Activated CD4-positive, alpha-beta T cell treated with anti-CD3 and anti-CD28 coated beads for 24 hours (primary cell): Measurements from ENCODE around the gene DENND6B.
"Not testable (repeated sequence)": the region's sequence is repeated elsewhere in the genome, so short reads cannot be mapped to it uniquely, and the experiment has no call there.

ENCODE experiments used
- DNase-seq, 2 donors: peaks; one replicate each; pipeline ENCODE4 v3.0.0-alpha.2; 2020; ENCODE audit warnings: low read depth in 2 of 2

DENND6B gene, protein sequence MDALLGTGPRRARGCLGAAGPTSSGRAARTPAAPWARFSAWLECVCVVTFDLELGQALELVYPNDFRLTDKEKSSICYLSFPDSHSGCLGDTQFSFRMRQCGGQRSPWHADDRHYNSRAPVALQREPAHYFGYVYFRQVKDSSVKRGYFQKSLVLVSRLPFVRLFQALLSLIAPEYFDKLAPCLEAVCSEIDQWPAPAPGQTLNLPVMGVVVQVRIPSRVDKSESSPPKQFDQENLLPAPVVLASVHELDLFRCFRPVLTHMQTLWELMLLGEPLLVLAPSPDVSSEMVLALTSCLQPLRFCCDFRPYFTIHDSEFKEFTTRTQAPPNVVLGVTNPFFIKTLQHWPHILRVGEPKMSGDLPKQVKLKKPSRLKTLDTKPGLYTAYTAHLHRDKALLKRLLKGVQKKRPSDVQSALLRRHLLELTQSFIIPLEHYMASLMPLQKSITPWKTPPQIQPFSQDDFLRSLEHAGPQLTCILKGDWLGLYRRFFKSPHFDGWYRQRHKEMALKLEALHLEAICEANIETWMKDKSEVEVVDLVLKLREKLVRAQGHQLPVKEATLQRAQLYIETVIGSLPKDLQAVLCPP

DNA sequence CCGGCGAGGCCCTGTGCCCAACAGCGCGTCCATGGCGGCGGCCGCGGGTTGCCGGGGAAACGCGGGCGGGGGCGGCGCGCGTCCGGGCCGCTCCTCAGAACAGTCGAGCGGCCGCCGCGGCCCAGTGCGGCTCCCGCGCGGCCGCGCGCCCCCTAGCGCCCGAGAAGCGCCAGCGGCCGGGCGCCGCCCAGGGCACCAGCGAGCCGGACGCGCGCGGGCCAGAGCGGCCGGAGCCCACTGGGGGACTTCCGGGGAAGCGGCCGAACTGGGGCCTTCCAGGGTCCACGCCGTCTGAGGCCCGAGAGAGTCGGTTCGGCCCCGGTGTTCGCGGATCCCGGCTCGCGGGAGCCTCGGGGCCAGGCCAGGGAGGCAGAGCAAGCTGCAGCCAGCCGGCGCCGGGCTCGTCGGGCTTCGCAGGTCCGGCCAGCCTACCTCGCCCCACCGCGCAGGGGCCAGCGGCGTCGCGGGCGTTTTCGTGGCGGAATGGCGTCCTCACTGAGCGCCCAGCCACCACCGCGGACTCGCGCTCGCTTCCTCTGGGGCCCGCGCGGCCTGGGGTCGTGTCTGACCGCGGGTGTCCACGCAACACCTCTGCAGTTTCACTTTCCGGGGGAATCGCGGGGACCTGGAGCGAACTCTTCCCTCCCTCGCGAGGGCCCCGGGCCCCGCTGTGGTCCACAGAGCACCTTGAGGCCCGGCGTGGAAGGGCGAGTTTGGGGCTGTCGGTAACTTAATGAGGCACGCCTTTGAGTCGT, at the start of gene DENND6B:
Gene DENND6B, minus strand, starts transcription at position 57 of the 755 bp plus-strand sequence. Its CDS starts 24 bp downstream, at position 33.
- peak; percentile 56 to 60 for DNase-seq

DNA sequence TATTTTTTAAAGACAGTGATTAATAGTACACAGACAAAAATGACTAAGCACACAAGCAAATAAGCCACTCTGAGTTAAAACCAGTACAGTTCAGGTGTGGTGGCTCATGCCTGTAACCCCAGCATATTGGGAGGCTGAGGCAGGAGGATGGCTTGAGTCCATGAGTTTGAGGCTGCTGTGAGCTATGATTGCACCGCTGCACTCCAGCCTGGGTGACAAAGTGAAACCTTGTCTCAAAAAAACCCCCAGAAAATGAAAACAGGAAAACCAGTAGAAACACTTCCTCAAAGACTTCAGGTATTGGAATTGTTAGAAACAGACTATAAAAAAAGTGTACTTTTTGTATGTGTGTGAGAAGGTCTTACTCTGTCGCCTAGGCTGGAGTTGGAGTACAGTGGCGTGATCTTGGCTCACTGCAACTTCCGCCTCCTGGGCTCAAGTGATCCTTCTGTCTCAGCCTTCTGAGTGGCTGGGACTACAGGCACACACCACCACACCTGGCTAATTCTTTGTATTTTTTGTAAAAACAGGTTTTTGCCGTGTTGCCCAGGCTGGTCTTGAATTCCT, 49.4 kb upstream of the DENND6B start:
- DNase-seq: no peak

DNA sequence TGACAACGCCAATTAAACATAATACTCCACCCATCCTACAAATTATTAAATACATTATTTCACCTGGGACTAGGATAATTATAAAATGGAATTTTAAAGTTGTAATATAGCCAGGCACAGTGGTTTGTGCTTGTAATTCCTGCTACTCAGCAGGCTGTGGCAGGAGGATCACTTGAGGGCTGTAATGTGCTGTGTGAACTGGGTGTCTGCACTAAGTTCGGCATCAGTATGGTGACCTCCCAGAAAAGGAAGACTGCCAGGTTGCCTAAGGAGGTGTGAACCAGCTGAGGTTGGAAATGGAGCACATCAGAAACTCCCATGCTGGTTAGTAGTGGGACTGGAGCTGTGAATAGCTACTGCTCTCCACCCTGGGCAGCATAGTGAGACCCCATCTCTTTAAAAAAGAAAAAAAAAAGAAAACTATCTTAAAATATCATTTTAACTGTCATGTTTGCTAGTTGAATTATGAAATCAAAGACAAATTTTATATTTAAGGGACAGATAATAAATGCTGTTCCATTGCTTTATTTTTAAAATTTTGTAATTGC, 44.4 kb upstream of the DENND6B start:
- no peak for DNase-seq

DNA sequence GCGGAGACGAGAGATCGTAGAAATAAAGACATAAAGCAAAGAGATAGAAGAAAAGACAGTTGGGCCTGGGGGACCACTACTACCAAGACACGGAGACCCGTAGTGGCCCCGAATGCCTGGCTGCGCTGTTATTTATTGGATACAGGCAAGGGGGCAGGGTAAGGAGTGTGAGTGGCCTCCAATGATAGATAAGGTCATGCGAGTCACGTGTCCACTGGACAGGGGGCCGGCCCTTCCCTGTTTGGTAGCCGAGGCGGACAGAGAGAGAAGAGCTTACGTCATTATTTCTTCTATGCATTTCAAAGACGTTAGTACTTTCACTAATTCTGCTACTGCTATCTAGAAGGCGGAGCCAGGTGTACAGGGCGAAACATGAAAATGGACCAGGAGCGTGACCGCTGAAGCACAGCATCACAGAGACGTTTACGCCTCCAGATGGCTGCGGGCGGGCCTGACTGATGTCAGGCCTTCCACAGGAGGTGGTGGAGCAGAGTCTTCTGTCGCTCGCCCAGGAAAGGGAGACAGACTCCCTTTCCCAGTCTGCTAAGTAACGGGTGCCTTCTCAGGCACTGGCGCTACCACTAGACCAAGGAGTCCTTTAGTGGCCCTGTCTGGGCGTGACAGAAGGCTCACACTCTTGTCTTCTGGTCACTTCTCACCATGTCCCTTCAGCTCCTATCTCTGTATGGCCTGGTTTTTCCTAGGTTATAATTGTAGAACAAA, 41.1 kb upstream of the DENND6B start:
- no peak for DNase-seq

DNA sequence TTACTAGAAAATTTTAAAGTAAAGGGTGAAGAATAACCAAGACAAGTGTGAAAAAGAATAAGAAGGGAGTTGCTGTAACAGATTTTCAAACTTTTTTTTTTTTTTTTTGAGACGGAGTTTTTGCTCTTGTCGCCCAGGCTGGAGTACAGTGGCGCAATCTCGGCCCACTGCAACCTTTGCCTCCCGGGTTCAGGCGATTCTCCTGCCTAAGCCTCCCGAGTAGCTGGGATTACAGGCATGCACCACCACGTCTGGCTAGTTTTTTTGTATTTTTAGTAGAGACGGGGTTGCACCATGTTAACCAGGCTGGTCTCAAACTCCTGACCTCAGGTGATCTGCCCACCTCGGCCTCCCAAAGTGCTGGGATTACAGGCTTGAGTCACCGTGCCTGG, 37.0 kb upstream of the DENND6B start:
- not testable (repeated sequence) for DNase-seq

DNA sequence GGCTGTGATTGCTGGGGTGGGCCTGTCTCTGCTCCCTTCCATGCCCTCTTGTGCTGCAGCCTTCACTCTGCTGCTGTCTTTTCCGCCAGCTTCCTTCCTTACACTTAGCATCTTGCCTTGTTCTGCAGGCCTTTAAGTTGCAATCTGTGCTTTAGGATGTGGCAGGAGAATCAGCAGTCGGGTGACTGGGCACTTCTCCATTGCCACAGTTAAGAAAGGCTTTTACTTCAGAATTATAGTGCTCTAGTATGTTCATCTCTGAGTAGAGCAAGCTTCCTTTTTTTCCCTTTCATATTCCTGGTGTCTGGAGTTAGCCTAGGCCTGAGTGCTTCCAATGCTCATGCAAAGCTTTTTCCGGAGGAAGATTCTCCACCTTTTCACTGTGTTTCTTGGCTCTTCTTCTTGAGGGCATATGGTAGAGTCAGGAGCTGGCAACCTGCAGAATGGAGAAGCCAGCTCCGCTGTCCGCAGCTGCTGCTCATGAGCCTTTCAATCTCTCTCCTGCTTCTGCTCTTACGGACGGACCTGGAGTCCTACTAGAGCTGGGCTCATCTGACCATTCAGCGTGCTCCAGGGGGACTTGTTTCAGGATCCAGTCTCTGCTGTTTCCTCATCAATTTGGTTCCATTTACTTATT, 36.5 kb upstream of the DENND6B start:
- DNase-seq: no peak

DNA sequence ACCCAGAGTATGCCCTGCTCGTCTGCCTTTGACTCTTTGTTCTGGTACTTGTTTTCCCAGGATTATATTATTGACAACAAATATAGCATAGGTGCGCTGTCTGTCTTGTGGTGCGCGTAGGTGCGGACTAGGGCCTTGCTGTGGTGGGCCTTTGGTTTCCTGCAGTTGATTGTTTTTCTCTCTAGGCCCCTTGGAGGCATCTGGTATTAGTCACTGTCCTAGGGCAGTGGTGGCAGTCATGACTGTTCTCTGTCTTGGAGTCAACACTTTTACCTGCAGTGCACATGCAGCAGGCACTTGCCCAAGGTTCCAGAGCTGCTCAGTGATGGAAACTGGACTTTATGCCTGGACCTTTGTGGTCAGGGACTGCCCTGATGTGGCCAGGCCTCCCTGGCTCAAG, 34.9 kb upstream of the DENND6B start:
- no peak for DNase-seq

DNA sequence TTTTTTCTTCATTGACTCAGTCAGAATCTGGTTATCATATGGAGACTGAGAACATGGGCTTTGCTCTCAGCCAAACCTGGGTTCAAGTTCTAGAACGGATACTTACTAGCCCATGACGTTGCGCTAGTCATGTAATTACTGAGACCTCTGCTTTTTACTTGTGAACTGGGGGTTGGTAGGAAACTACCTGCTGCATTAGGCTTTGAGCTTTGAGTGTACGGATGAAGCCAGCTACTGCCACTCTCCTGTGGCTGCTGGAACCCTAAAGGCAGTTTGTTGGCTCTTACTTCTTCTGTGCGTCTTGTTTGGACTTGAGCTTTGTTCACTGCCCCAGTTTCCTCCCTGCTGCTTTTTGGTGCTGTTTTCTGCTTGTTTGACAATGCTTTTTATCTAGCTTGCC, 34.4 kb upstream of the DENND6B start:
- no peak for DNase-seq

DNA sequence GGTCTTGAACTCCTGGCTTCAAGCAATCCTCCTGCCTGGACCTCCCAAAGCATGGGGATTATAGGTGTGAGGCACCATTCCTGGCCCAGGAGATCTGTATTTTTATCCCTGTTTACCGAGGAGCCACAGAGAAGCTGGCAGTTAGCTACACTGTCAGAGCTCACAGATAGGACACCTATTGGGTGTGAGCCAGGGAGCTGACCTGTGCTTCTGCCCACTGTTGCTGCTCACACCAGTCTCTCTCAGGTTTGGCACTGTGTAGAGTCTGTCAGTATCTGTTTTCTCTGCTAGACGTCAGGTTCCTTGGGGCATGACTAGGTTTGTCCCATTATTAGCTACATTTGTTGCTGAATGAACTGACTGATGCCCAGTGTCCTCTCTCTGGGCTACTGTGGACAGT, 33.8 kb upstream of the DENND6B start:
- no peak for DNase-seq

DNA sequence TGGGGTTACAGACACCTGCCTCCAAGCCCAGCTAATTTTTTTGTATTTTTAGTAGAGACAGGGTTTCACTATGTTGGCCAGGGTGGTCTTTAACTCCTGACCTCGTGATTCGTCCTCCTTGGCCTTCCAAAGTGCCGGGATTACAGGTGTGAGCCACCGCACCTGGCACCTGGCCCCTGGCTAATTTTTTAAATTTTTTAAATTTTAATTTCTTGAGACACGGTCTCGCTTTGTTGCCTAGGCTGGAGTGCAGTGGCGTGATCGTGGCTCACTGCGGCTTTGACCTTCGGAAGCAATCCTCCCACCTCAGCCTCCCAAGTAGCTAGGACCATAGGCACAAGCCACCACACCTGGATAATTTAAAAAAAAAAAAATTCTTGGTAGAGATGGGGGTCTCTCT, 30.9 kb upstream of the DENND6B start:
- no peak for DNase-seq

DNA sequence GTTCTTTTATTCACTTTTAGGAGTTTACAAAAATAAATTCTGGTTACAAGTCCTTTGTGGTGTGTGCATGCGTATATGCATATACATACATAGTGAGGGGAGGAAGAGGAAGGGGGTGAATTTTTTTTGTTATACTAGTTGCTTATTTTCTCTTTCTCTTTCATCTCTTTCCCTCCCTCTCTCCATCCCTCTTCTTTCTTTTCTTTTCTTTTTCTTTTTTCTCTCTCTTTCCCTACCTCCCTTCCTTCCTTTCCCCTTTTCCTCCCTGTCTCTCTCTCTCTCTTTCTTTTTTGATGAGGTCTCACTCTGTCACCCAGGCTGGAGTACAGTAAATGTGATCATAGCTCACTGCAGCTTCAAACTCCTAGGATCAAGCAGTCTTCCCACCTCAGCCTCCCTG, 30.4 kb upstream of the DENND6B start:
- DNase-seq: no peak

DNA sequence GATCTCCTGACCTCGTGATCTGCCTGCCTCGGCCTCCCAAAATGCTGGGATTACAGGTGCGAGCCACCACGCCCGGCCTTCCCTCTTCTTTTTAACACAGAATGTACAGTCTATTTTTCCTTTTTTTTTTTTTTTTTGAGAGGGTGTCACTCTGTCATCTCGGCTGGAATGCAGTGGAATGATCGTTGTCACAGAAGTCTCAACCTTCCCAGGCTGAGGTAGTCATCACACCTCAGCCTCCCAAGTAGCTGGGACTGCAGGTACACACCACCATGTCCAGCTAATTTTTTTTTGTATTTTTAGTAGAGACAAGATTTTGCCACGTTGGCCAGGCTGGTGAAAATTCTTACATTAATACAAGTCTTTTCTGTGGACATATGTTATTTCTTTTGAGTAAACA, 29.4 kb upstream of the DENND6B start:
- no peak for DNase-seq

DNA sequence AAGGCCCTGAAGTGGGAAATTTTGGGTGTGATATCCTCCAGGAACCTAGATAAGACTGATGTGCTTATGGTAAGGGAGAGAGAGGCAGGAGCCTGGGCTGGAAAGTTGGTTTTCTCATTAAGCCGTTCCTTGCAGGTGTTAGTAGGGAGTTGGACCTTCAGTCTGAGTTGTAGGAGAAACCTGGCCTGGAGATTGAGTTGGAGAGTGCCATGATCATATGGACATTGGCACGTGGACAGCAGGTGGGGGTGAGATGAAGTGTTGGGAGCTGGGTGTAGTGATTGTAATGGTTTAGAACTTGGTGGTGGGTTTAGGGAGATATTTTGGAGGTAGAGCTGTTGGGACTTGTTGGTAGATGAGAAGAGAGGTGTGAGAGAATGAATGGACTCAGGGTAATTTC, 21.2 kb upstream of the DENND6B start:
- no peak for DNase-seq

DNA sequence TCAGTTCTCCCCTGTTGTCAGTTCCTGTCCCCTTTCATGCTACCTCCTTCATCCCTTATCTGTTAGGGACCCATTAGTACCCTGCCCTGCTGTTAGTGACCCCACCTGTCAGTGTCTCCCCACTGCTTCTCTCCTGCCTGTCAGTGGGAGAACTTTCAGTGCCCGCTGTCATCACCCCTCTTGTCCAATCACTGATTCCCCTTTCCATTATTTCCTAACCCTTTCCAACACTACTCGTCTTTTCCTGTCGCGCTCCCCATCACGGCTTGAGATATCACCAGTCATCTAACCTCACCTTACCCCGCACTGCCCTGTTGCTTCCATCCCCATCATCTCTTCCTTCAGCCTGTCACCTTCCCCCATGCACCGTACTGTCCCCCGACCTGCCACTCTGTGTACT, 20.3 kb upstream of the DENND6B start:
- DNase-seq: no peak

DNA sequence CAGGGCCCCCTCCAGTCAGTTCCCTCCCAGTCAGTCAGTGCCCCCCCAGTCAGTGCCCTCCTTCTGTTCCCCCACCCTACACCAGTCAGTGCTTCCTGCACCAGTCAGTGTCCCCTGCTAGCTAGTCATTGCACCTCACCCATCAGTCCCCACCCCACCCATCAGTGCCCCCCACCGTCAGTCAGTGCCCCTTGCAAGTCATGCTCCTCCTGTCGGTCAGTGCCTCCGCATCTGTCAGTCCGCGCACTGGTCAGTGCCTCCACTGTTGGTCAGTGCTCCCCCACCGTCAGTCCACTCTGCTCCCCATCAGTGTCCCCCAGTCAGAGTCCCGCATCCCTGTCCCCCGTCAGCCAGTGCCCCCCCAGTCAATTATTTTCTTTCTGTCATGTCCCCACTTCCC, 19.7 kb upstream of the DENND6B start:
- no peak for DNase-seq

DNA sequence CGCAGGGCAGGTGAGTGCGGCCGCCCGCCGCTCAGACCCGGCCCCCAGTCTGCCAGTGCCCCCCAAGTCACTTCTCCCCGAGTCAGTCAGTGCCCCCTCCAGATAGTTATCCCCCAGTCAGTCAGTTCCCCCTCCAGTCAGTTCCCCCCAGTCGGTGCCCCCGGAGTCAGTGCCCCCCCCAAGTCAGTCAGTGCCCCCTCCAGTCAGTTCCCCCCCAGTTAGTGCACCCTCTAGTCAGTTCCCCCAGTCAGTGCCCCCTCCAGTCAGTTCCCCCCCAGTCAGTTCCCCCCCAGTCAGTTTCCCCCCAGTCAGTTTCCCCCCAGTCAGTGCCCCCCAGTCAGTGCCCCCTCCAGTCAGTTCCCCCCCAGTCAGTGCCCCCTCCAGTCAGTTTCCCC, 16.7 kb upstream of the DENND6B start:
- no peak for DNase-seq

DNA sequence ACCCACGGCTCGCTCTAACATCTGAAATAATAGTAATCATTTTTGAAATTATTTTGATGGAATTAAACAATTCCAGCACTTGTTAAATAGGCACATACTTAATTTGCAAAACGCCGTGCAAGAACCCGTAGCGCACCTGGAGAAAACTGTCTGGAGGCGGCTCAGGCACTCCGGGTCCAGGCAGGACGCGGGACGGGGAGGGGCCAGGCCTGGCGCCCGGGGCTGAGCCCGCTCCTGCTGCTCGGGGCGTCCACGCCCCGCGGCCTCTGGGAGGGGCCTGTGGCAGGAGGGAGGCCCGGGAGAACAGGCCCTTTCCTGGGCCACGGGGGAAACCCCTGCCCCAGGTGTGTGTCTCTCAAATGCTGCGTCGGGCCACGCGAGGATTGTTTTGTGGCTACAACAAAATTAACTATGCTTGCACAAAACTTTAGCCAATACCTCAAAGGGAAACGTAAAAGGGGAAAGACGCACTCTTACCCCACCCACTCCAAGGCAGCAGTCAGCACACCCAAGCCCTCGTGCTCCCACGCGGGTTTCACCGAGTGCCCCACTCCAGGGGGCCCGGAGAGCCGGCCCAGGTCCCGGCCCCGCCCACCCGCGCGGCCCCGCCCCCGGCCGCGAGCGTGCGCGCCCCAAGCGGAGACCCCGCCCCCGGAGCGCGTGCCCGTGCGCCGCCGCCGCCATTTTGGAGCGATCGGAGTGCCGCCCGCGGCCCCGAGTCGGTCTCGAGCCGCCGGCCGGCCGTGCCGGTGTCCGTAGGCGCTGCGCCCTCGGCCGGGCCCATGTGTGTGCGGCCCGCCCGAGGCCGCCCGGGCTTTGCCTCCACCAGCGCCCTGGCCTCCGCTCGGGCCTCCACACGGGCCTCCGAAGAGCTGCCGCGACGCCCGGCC, 16.1 kb upstream of the DENND6B start, which contains the start of gene PPP6R2:
Gene PPP6R2, plus strand, starts transcription at position 677 of the 890 bp plus-strand sequence. CDS start 50,582 bp downstream, outside the sequence.
- peak; percentile 81 to 85 for DNase-seq

DNA sequence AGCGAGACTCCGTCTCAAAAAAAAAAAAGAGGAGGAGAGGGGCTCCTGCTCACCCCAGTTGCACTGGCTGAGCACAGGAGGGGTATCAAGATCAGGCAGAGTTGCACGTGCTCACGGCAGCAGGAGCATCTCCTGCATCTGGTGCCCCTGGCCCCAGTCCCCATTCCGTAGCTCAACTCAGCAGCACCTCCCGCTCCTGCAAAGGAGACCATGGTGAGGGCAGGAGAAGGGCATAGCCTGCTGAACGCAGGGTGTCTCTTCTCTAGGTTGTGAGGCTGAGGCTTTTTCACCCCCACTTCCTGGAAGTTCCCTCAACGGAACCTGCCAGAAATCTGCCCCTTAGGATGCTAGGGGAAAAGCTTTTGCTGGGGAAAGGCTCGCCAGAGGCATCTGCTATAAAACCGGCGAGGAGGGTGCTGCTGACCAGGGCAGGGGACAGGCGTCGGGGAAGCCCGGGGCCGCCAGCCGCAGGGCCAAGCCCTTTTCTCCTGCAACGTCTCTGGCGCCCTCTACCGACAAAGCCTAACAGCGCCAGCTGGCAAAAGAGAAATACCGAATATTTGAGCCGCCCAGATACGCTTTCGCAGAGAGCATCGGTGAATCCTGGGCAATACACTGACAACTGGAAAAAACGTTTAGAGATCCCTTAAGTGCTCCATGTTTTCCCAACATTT, 15.3 kb upstream of the DENND6B start:
- DNase-seq: peak; percentile 88 to 90
